DMS153 treated with DMSO at 0.1 percent for 48 hours (cell line): ENCODE data around the gene RAD51B.

Source experiments
- DNase-seq: peaks from one replicate; lab custom pipeline; 2025; ENCODE audit not compliant: unreplicated experiment; lab: John Stamatoyannopoulos, UW

Gene RAD51B

DNA sequence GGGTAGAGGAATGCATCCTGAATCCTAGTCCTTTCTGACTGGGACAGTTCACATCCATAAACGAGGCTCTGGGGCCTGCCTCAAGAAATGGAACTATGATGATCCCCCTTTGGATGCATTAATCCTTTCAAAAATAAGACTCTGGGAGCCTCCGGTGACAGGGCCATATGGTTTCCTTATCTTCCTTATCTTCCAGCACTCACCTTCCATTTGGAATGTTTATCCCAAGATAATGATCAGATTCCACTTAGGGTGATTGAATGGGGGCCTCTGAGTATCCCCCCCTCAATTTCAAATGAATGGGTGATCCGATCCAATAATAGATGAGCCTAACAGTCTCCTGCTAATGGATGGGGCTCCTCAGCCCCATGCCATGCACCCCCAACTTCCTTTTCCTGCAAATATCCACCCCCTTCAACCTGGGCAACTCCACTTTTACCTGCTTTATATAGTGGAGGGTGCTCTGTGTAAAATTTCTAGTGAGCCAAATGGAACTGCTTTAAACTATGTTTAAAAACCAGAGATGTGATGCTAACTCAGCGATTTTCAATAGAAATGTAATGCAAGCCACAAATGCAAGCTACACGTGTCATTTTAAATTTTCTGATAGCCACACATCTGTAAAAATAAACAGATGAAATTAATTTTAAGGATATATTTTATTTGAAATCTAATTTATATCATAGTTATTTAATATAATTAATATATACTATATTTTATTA is 815.5 kb downstream of the RAD51B start:
- no peak for DNase-seq

DNA sequence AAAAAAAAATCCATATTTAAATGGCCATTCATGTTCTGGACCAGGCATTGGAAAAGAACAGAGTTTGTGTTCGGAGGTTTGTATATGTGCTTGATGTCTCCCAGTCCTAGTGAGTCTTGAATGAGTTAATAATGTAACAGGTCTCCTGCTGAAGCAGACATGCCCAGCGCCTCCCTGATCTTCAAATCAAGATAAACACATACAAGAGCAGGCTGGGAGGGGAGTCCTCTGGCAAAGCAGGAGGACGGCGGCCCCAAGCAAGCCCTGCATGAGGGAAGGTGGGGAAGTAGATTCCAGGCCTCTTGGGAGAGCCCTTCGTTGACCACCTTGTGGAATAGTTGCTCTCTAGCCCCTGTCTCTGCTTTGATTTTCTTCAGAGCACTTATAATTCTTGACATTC is 817.0 kb downstream of the RAD51B start:
- no peak for DNase-seq

DNA sequence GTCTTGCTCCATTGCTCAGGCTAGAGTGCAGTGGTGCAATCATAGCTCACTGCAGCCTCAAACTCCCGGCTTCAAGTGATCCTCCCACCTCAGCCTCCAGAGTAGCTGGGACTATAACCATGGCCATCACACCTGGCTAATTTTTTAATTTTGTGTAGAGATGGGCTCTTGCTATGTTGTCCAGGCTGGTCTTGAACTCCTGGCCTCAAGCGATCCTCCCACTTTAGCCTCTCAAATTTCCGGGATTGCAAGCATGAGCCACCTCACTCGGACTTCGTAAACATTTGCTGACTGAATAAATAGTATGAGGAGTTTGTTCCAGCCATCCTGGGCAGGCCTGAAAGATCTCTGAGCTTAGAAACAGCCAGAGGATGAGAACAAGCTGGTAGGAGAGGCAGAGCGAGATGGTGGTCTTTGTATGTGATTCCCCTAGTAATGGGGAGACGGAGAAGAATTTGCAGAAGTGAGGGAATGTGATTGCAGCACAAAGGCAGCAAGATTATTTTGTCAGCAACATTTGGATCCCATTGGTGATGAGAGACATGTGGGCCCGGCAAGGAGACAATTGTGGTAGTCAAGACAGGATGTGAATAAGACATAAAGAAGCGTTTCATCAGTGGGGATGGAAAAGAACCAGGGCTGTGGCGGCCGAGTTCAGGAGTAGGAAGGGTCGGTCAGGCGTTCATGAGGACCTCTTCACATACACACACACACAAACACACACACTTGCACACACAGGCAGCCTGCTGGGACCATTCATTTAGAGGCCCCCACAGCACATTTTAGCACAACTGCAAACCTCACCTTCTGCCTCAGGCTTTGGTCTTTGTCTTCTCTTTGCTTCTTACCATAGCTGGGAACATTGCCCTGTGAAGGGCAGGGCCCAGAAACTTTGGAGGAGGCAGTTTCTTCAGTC is 817.8 kb downstream of the RAD51B start:
- no peak for DNase-seq

DNA sequence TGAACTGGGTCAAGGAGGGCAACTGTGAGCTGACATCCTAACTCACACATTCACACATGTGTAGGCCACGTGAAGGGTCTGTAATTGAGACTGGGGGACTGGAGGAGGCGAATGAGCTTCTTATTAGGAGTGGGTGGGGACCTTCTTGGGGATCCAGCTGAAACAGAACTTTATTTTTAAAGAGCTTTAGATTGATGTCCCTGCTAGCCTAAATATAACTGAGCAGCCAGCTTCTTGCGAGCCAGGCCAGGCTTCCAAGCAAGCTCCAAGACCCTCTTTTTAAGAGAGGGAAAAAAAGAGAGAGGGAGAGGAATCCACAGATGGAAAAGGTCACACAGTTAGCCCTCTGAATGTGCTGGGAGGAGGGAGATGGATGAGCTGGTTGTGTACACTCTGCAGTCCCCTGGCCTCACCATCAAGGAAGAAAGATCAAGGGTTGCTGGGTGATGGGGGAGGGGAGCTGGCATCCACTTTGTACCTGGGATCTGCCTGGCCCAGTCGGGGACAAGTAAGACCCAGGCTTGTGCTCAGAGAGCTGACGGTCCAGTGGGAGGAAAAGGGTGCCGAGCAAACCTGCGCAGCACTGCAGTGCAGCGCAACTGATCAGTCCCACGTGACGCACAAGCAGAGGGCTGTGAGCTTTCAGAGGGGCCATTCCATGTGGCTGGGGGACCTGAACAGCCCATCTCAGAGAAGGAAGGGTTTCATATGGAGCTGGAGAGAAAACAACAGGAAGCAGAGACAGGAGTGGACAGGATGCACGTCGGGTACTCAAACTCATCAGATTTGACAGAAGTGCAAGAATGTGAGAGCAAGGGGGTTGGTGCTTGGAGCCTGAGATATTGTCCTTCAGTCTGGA is 818.8 kb downstream of the RAD51B start:
- no peak for DNase-seq

DNA sequence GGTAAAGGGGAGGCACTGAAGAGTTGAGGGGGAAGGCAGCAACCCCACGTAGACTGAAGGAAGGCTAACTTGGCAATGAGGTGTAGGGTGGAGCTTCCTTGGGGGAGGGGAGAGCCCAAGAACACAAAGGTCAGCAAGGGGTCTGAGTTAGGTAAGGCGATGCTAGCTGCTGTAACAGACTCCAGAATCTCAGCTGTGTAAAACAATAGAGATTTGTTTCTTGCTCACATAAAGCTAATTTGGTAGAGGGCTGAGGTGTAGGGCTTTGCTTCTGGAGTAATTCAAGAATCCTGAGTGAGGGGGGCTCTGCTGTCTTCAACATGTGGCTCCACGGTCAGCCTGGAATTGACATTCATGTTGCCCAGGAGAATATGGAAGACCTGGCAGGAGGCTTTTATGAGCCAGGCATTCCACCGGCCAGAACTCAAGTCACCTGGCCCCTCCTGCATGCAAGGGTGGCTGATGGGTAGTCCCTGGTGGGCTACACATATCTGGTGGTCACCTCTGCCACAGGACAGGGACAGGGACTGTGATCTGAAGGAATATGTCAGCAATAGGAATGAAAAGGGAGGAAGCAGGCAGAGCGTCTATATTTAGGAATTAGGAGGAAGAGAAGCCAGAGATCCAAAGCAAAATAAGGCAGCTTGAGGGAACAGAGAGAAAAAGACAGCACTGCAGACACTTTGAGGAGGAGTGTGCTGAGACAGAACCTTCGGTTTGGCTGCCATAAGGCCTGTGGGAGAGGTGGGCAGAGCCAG is 819.6 kb downstream of the RAD51B start:
- DNase-seq, result no peak

DNA sequence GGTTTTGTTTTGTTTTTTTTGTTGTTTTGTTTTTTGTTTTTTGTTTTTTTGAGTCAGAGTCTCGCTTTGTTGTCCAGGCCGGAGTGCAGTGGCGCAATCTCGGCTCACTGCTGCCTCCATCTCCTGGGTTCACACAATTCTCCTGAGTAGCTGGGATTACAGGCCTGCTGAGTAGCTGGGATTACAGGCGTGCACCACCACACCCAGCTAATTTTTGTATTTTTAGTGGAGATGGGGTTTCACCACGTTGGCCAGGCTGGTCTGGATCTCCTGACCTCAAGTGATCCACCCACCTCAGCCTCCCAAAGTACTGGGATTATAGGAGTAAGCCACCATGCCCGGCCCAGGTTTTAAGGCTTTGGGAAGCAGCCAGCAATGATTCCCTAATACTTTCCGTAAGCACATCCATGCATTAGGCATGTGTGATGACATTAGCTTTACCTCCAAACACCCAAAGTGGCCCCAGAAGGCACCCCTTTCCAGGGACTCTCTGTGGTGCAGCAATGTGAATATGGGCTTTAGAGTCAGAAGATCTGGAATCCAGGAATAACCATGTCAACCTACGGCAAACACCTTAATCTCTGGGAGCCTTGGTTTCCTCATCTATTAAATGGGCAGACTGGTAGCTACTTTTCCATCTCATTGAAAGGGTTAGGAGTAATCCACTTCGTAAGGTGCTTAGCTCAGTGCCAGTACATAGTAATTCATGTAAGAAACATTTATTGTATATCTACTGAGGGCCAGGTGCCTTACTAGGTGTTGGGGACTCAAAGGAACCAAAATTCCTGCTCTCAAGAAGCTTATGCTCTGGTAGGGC is 820.4 kb downstream of the RAD51B start:
- no peak for DNase-seq

DNA sequence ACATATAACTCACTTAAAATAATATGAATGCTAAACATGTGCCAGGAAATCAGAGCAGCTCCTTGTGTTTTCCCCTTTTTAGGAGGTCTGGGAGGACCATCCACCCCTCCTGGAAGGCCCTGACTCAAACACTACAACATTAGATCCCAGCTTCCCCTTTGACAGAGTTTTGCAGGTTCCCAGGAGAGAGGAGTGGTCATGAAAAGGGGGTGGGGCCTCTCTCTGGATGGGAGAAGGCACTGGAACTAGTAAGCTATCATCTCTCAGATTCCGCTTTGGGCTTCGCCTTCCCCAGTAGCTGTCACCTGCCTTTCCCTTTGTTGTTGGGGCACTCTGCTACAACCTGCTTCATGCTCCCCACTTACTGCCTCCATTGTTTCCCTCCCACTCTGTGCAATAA is 824.1 kb downstream of the RAD51B start:
- no peak for DNase-seq

DNA sequence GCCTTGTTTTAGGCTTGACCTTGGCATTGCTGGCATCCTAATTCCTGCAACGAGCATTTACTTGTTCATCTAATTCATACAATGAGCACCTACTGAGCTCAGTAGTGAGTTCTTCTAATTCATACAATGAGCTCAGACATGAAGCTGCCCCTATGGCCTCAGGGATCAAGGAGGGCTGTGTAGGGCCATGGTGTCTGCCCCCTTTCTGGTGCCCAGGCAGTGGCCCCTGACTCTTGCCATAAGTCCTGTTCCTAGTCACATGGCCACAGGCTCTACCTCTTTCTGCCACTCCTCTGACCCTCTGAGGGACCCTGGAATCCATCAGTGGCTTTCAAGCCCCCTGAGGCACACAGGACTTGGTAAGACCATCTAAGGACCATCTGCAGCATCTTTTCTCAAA is 824.5 kb downstream of the RAD51B start:
- no peak for DNase-seq

DNA sequence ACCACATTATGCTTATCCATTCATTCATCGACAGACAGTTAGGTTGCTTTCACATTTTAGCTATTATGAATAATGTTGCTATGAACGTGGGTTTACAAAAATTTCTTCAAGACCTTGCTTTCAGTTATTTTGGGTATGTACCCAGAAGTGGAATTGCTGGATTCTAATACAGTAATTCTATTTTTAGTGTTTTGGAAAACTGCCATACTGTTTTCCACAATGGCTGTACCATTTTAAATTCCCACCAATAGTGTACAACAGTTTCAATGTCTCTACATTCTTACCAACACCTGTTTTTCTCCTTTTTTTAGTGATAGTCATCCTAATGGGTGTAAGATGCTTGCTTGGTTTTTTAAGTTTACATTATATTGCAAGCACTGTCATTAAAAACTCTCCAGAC is 825.8 kb downstream of the RAD51B start:
- no peak for DNase-seq

DNA sequence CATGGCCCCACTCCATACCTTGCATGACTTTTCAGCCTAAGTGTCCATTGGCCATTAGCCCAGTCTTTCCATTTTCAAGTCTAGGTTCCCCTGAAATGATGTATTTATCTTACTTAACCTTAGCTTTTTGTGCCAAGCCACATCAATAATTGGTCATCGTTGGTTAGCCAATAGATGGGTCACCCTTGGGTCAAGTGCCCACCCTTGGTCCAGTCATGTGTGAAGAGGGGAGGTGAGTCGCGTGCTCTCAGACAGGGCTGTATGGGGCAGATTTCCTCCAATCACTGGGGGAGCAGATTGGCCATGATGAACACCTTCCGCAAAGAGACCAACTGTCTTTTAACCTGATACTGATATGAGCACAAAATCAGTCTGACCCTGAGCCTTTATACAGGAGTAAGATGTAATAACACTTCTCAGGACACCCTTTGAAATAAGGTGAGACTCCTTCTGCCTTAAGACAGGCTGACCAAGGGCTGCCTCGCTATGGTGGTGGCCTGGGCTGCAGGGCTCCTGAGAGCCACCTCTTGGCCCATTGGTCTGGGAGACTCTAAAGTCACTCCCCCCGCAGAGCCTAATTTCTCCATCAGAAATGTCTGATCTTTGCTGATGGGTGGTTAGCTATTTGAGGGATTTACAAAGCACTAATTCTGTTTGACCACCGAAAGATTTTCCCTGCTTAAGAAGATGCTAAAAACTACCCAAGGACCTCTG is 830.1 kb downstream of the RAD51B start:
- no peak for DNase-seq

DNA sequence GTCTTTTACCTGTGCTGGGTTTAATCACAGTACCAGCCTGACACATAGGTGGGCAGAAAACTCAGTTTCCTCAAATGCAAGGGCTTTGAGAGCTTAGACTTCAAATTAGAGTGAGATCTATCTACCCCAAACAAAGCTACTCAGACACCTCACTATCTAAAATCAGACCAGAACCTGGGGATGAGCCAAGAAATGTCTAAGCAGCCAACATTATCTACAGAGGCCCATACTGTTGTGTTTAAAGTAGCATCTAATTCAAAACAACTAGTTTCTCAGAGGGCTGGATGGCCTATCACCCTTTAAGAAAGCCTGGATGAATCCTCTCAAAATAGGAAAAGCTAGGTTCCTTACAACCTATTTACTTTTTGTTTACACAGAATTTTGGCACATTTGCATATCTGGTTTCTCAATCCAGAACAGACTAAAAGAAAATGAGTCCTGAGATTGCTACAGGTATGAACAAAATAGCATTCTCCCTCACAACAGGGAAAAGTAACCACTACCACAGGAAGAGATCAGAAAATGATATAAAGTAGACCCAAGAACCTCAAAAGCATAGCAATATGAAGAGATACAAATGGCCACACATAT is 830.9 kb downstream of the RAD51B start:
- no peak for DNase-seq

DNA sequence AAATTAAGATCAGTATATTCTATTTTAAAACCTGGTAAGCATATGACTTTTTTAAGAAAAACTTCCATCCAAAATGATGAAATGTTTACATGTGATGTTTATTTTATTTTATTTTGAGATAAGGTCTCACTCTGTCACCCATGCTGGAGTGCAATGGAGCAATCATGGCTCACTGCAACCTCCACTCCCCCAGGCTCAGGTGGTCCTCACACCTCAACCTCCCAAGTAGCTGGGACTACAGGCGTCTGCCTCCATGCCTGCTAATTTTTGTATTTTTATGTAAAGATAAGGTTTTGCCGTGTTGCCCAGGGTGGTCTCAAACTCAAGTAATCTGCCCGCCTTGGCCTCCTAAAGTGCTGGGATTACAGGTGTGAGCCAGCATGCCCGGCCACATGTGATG is 831.5 kb downstream of the RAD51B start:
- DNase-seq, result no peak

DNA sequence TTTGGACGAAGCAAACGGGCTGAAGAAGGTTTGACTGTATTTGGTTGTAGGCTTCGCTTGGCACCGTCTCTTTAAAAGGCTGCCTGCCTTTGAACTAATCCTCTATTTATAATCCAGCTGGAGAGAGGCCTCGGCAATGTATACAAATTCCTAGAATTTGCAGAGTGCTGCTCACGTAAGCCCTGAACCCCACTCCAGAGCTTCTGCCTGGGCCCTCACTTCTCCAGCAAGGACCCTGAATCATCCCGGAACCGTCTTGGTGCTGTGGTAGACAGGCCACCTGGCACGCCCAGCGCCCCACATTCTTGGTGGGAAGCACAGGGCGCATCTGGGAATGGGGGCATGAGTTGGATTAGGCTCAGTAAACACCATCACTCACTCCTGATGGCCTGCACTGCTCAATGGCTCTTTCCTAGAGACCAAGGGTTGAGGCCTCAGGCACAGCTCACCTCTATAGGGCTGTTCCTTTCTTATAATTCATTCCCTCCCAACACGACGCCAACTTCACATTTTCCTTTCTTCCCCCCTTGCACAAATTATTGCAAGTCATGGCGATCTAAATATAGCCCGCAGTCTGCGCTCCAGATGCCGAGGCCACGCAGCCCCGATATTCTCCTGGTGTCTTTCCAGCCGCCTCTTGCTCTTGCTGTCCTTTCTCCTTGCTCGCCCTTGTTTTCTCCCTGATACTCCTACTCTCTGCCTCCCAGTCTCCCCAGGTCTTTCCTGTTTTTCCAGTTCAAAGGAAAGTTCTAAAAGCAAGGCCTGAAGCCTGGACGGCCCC is 832.3 kb downstream of the RAD51B start:
- DNase-seq, result no peak

DNA sequence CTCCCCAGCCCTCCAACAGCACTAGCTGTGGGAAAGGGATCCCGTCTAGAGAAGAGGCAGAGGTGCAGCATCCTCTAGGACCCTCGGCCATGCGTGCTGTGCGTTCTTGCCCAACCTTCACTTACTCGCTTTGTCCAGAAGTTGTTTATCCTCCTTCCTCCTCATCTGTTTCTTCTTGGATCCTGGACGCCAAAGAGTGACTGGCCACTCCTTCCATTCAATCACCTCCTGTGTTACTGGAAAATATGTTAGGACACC is 832.8 kb downstream of the RAD51B start:
- DNase-seq, result no peak

DNA sequence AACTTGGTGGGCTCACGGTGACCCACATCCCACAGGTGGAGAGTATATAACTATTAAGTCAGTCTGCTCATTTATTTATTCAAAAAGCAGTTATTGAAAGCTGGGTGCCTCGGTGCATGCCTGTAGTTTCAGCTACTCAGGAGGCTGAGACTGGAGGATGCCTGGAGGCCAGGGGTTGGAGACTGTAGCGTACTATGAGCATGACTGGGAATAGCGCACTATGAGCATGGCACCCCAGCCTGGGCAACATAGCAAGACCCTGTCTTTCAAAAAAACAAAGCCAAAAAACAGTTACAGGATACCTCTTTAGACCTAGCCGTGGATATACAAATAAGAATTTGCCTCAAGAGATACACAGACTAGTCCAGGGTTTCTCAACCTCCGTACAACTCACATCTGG is 833.5 kb downstream of the RAD51B start:
- DNase-seq, result no peak

DNA sequence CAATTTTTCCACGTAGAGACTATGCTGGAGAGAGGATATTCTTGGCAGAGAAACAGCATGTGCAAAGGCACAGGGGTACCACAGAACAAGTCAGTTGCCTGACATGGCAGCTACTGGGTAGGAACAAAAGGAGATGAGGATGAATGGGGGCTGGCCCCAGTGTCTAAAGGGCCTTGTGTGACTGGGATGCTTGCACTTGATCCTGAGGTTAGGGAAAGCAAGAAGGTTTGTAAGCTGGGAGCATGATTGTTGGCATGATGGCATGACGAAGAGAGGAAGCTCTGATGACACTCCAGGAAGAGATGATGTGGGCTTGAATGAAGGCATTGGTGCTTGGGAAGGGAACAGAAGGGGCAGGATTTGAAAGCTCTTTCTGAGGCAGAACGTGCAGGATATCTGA is 834.2 kb downstream of the RAD51B start:
- DNase-seq, result no peak

DNA sequence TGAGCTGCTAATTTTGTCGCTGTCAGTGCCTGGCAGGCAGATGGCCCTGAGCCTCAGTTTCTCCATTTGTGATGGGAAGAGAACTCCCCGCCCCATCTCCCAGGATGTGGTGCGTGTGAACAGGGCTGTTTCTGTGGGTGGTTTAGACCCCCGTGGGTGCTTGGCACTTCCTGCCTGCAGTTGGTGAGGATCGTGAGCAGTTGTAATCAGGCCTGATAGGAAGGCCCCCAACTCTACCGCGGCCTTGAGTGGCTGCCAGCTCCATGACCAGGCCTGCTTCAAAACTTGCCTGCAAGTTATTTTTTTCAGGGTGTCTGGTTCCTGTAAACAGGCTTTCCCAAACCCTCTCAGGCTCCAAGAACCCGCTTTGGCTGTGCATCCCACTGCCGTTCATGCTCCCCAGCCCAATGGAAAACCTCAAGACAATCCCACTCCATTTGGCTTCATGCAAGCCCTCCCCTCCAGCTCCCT is 834.9 kb downstream of the RAD51B start:
- DNase-seq, result no peak
